Measurements from ENCODE around the gene LGALSL.
"Not testable (repeated sequence)": the region's sequence is repeated elsewhere in the genome, so short reads cannot be mapped to it uniquely, and the experiment has no call there.

Gene LGALSL

GRCh38 chr2:64442801-64443429 lies 11.0 kb upstream of the LGALSL start:
- DNase-seq (ENCODE audit: low read depth): no peak

GRCh38 chr2:64445970-64446369 lies 8.0 kb upstream of the LGALSL start:
- DNase-seq (ENCODE audit: low read depth): not testable (repeated sequence)

GRCh38 chr2:64447317-64448040 lies 6.5 kb upstream of the LGALSL start:
- DNase-seq (ENCODE audit: low read depth): no peak

- DNase-seq (ENCODE audit: low read depth): no peak
These were observed 5.9 kb upstream of the LGALSL start for GRCh38 chr2:64448041-64448426.

- DNase-seq (ENCODE audit: low read depth): no peak
These were observed 2.9 kb upstream of the LGALSL start for GRCh38 chr2:64451051-64451450.

GRCh38 chr2:64454386-64455332 lies 697 bp downstream of the LGALSL start:
- no peak for DNase-seq (ENCODE audit: low read depth)

- DNase-seq (ENCODE audit: low read depth): no peak
These were observed 1.6 kb downstream of the LGALSL start for GRCh38 chr2:64455545-64455944.

GRCh38 chr2:64456293-64456692 lies 2.3 kb downstream of the LGALSL start:
- no peak for DNase-seq (ENCODE audit: low read depth)

- no peak for DNase-seq (ENCODE audit: low read depth)
These were observed 3.6 kb downstream of the LGALSL start for GRCh38 chr2:64457524-64457923.

- no peak for DNase-seq (ENCODE audit: low read depth)
These were observed 5.6 kb downstream of the LGALSL start for GRCh38 chr2:64459575-64459974.

- DNase-seq (ENCODE audit: low read depth): no peak
These were observed 6.4 kb downstream of the LGALSL start for GRCh38 chr2:64460330-64460729.

- no peak for DNase-seq (ENCODE audit: low read depth)
These were observed 7.5 kb downstream of the LGALSL start for GRCh38 chr2:64461271-64462058.

GRCh38 chr2:64462171-64462570 lies 8.2 kb downstream of the LGALSL start:
- DNase-seq (ENCODE audit: low read depth): no peak

GRCh38 chr2:64462940-64463700 lies 9.2 kb downstream of the LGALSL start:
- DNase-seq (ENCODE audit: low read depth): no peak

- no peak for DNase-seq (ENCODE audit: low read depth)
These were observed 9.8 kb downstream of the LGALSL start for GRCh38 chr2:64463781-64464180.

GRCh38 chr2:64466478-64467085 lies 12.6 kb downstream of the LGALSL start:
- DNase-seq (ENCODE audit: low read depth): no peak

GRCh38 chr2:64467096-64467843 lies 13.3 kb downstream of the LGALSL start:
- no peak for DNase-seq (ENCODE audit: low read depth)

- DNase-seq (ENCODE audit: low read depth): no peak
These were observed 15.3 kb downstream of the LGALSL start for GRCh38 chr2:64469261-64469660.

- no peak for DNase-seq (ENCODE audit: low read depth)
These were observed 16.1 kb downstream of the LGALSL start for GRCh38 chr2:64470071-64470470.

- no peak for DNase-seq (ENCODE audit: low read depth)
These were observed 16.9 kb downstream of the LGALSL start for GRCh38 chr2:64470766-64471295.
